SH-SY5Y (cell line): ENCODE data around the gene HPCA.

Source experiments
- GATA2 ChIP-seq: IDR thresholded peaks from 2 replicates; pipeline ENCODE4 v1.6.1; 2011; ENCODE audit warnings: mild to moderate bottlenecking, low read depth, low read length
- GATA3 ChIP-seq: IDR thresholded peaks from 2 replicates; pipeline ENCODE4 v1.6.1; 2011; ENCODE audit warnings: low read depth, mild to moderate bottlenecking, low read length, moderate library complexity

DNA sequence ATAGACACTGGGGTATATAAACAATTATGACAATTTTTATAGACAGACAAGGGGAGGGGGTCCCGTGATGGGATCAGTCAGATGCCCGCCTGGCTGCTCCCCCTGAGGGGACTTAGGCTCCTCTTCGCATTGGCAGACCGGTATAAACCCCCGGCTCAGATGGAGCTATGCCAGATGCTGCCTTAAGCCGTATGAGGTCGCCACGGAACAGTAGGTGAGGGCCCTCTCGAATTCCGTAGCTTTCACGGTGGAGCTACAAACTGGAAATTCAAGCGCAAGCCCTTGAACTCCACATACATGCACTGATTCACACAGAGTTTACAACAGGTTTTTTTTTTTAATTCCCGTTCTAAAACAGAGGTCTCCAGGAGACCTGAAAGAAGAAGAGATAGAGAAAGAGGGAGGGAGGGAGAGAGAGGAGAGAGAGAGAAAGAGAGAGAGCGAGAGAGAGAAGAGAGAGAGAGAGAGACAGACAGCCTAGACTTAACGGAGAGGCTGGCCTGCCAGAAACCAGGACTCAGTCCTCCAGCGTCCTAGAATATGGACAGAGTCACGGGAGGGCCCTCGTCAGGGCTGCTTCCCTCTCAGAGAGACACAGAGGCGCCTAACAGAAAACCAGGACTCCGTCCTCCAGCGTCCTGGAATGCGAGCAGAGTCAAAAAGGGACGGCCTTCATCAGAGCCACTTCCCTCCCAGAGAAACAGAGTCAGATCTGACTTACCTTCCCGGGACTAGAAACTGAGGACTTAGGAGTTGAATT is 39.3 kb downstream of the HPCA start:
- TF ChIP-seq GATA3 (no peak), GATA2 (no peak)
